Pulmonary artery endothelial cell (primary cell): ENCODE measurements around the gene COLQ. TPM values are rescaled to one million over a fixed set of nuclear protein-coding genes. Genes with fewer than 3 reads are reported as not detected.
"Not testable (repeated sequence)": the region's sequence is repeated elsewhere in the genome, so short reads cannot be mapped to it uniquely, and the experiment has no call there.

Source experiments
- DNase-seq: peaks from one replicate; pipeline ENCODE4 v3.0.0-alpha.2; 2011; ENCODE audit warnings: low read depth, low spot score
- total RNA-seq: library from RNA; depleted of rRNA; stranded (reverse); fragments of >200 nt; gene quantifications from 2 replicates; pipeline ENCODE4 v1.2.3, GENCODE V29; 2014

Gene COLQ
- total RNA-seq, 1 donor from 2014 or later, result 0.07 TPM

- DNase-seq, result no peak
Observed at GRCh38 chr3:15458212-15458780, 63.2 kb downstream of the COLQ start.

- not testable (repeated sequence) for DNase-seq
Observed at GRCh38 chr3:15456915-15457314, 64.6 kb downstream of the COLQ start.

- DNase-seq, result no peak
Observed at GRCh38 chr3:15456321-15456720, 65.2 kb downstream of the COLQ start.

GRCh38 chr3:15455756-15456155 is 65.8 kb downstream of the COLQ start:
- DNase-seq, result no peak

- no peak for DNase-seq
Observed at GRCh38 chr3:15454965-15455364, 66.5 kb downstream of the COLQ start.

- no peak for DNase-seq
Observed at GRCh38 chr3:15453991-15454625, 67.4 kb downstream of the COLQ start.

GRCh38 chr3:15453501-15453900 is 68.0 kb downstream of the COLQ start:
- DNase-seq, result no peak

GRCh38 chr3:15452961-15453360 is 68.5 kb downstream of the COLQ start:
- DNase-seq, result no peak

GRCh38 chr3:15452156-15452555 is 69.3 kb downstream of the COLQ start:
- no peak for DNase-seq

- no peak for DNase-seq
Observed at GRCh38 chr3:15451216-15452113, 70.0 kb downstream of the COLQ start.

GRCh38 chr3:15450438-15451215 is 70.9 kb downstream of the COLQ start:
- no peak for DNase-seq

- DNase-seq, result no peak
Observed at GRCh38 chr3:15449489-15450224, 71.8 kb downstream of the COLQ start.

- no peak for DNase-seq
Observed at GRCh38 chr3:15443826-15444524, 77.5 kb downstream of the COLQ start.

- DNase-seq, result peak; percentile 69
Observed at GRCh38 chr3:15440891-15441290, 80.6 kb downstream of the COLQ start.

- no peak for DNase-seq
Observed at GRCh38 chr3:15439476-15439875, 82.0 kb downstream of the COLQ start.

- DNase-seq, result no peak
Observed at GRCh38 chr3:15438983-15439382, 82.5 kb downstream of the COLQ start.

GRCh38 chr3:15436246-15436645 is 85.3 kb downstream of the COLQ start:
- DNase-seq, result no peak

- no peak for DNase-seq
Observed at GRCh38 chr3:15434756-15435155, 86.8 kb downstream of the COLQ start.

GRCh38 chr3:15433531-15433930 is 88.0 kb downstream of the COLQ start:
- no peak for DNase-seq

GRCh38 chr3:15431256-15431837 is 90.2 kb downstream of the COLQ start:
- DNase-seq, result no peak
